ENCODE measurements around the gene DRC7.

GRCh38 chr16:57740423-57741071 is 45.9 kb downstream of the DRC7 start:
- TF ChIP-seq POLR2A (IDR thresholded peaks at IDR 0.05; ENCODE audit: low read depth, low read length) (no peak), POLR2AphosphoS5 (IDR thresholded peaks at IDR 0.05; ENCODE audit: low read depth, low read length) (no peak), SPI1 (IDR thresholded peaks at IDR 0.05; ENCODE audit: low read depth, low read length) (no peak), TAF1 (IDR thresholded peaks at IDR 0.05; ENCODE audit: low read depth, low read length) (no peak), PAX5 (IDR thresholded peaks at IDR 0.05; ENCODE audit: insufficient read depth, low read length, severe bottlenecking) (no peak)
